Mesenchymal stem cell (in vitro differentiated cells and primary cell): ENCODE data around the gene ARHGAP15.

ENCODE experiments used
- DNase-seq: peaks from one replicate; pipeline ENCODE4 v3.0.0-alpha.2; 2013
- H2AFZ ChIP-seq: one replicate; pipeline ENCODE4 v1.6.1; 2013; ENCODE audit warnings: low read depth, mild to moderate bottlenecking, control low read depth, inconsistent platforms, low read length, moderate library complexity
- H2AK5ac ChIP-seq: 2 replicates; pipeline ENCODE4 v1.6.1; 2013; ENCODE audit warnings: low read length, moderate library complexity, mild to moderate bottlenecking, inconsistent platforms; ENCODE audit not compliant: severe bottlenecking
- H2BK120ac ChIP-seq: one replicate; pipeline ENCODE4 v1.6.1; 2013; ENCODE audit warnings: low read depth, mild to moderate bottlenecking, inconsistent platforms, low read length, moderate library complexity
- H2BK12ac ChIP-seq, 2 experiments: one replicate each; pipeline ENCODE4 v1.6.1; 2013; ENCODE audit warnings: inconsistent platforms in 2 of 2, low read length in 2 of 2, mild to moderate bottlenecking in 2 of 2, moderate library complexity in 2 of 2, control low read depth in 1 of 2
- H2BK15ac ChIP-seq: one replicate; pipeline ENCODE4 v1.6.1; 2013; ENCODE audit warnings: mild to moderate bottlenecking, low read depth, inconsistent platforms; ENCODE audit not compliant: poor library complexity, severe bottlenecking
- H2BK5ac ChIP-seq: 2 replicates; pipeline ENCODE4 v1.6.1; 2013; ENCODE audit warnings: low read depth, mild to moderate bottlenecking, low read length, control low read depth, inconsistent platforms; ENCODE audit not compliant: poor library complexity, severe bottlenecking
- H3K14ac ChIP-seq, 2 experiments: one replicate each; pipeline ENCODE4 v1.6.1; 2013; ENCODE audit warnings: inconsistent platforms in 2 of 2, low read length in 2 of 2, control low read depth in 1 of 2, mild to moderate bottlenecking in 1 of 2, moderate library complexity in 1 of 2
- H3K18ac ChIP-seq, 2 experiments: one replicate each; pipeline ENCODE4 v1.6.1; 2013; ENCODE audit warnings: inconsistent platforms in 2 of 2, low read length in 2 of 2, control low read depth in 1 of 2, low read depth in 1 of 2, mild to moderate bottlenecking in 1 of 2
- H3K23ac ChIP-seq, 2 experiments: one replicate each; pipeline ENCODE4 v1.6.1; 2013; ENCODE audit warnings: inconsistent platforms in 2 of 2, low read length in 2 of 2, mild to moderate bottlenecking in 2 of 2, moderate library complexity in 2 of 2, control low read depth in 1 of 2
- H3K27ac ChIP-seq: 2 replicates; pipeline ENCODE4 v1.5.1; 2013; ENCODE audit warnings: mild to moderate bottlenecking, moderate library complexity, low read length, control low read depth, inconsistent platforms; ENCODE audit not compliant: poor library complexity, severe bottlenecking
- H3K27me3 ChIP-seq, 2 experiments: 2 replicates each; pipeline versions ENCODE4 v1.6.1 to v1.7.0; 2013; ENCODE audit warnings: low read length in 2 of 2, mild to moderate bottlenecking in 2 of 2, moderate library complexity in 2 of 2, control low read depth in 1 of 2, inconsistent platforms in 1 of 2; ENCODE audit not compliant: control insufficient read depth in 1 of 2, insufficient read depth in 1 of 2
- H3K36me3 ChIP-seq, 2 experiments: 2 replicates each; pipeline versions ENCODE4 v1.6.1 to v1.7.0; 2013; ENCODE audit warnings: low read length in 2 of 2, control low read depth in 1 of 2, inconsistent platforms in 1 of 2, low read depth in 1 of 2, mild to moderate bottlenecking in 1 of 2; ENCODE audit not compliant: insufficient read depth in 2 of 2, control insufficient read depth in 1 of 2
- H3K4ac ChIP-seq, 2 experiments: one replicate each; pipeline ENCODE4 v1.6.1; 2013; ENCODE audit warnings: inconsistent platforms in 2 of 2, low read length in 2 of 2, mild to moderate bottlenecking in 2 of 2, moderate library complexity in 2 of 2, control low read depth in 1 of 2, low read depth in 1 of 2
- H3K4me1 ChIP-seq: 2 replicates; pipeline ENCODE4 v1.6.1; 2013; ENCODE audit warnings: low read depth, low read length, control low read depth; ENCODE audit not compliant: control insufficient read depth, insufficient read depth
- H3K4me2 ChIP-seq: 2 replicates; pipeline ENCODE4 v1.6.1; 2013; ENCODE audit warnings: low read length, mild to moderate bottlenecking, inconsistent platforms; ENCODE audit not compliant: poor library complexity, severe bottlenecking
- H3K4me3 ChIP-seq, 2 experiments: 2 replicates each; pipeline versions ENCODE4 v1.5.1 to v1.7.0; 2013; ENCODE audit warnings: low read length in 2 of 2, mild to moderate bottlenecking in 2 of 2, control low read depth in 1 of 2, low read depth in 1 of 2; ENCODE audit not compliant: insufficient read depth in 1 of 2
- H3K79me1 ChIP-seq: replicated peaks from 2 replicates; pipeline ENCODE4 v1.6.1; 2013; ENCODE audit warnings: mild to moderate bottlenecking, control low read depth, low read length, inconsistent platforms; ENCODE audit not compliant: poor library complexity, severe bottlenecking
- H3K9ac ChIP-seq: 2 replicates; pipeline ENCODE4 v1.7.0; 2013; ENCODE audit warnings: mild to moderate bottlenecking, low read length, moderate library complexity
- H3K9me3 ChIP-seq: 2 replicates; pipeline ENCODE4 v1.7.0; 2013; ENCODE audit warnings: mild to moderate bottlenecking, low read length; ENCODE audit not compliant: control insufficient read depth
- H4K8ac ChIP-seq: one replicate; pipeline ENCODE4 v1.6.1; 2013; ENCODE audit warnings: inconsistent platforms, mild to moderate bottlenecking, low read length, moderate library complexity
- H4K91ac ChIP-seq: one replicate; pipeline ENCODE4 v1.6.1; 2013; ENCODE audit warnings: mild to moderate bottlenecking, low read length, inconsistent platforms
- WGBS: methylation state at CpG from one replicate; pipeline ENCODE4 v1.1.7; 2013; ENCODE audit warnings: mixed read lengths; 5-methylcytosine and 5-hydroxymethylcytosine counted together

Gene ARHGAP15

DNA sequence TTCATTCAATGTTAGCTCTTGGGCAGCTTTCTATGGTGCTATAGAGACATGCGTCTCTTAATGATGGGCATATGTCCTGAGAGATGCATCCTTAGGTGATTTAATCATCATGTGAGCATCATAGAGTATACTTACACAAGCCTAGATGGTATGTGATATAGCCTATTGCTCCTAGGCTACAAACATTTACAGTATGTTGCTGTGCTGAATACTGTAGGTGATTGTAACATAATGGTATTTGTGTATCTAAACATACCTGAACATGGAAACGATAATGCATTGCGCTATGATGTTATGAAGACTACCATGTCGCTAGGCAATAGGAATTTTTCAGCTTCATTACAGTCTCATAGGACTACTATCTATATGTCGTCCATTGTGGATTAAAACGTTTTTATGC lies 89.4 kb downstream of the ARHGAP15 start:
- no peak for DNase-seq
- Histone ChIP-seq H2BK5ac (no peak overlapping the region), H3K4me3 (no peak overlapping the region), H3K27ac (no peak overlapping the region), H3K4me1 (no peaks in the 10 kb centered on the region), H3K36me3 (no peaks in the 10 kb centered on the region), H2BK15ac (no peak overlapping the region), H4K91ac (no peak overlapping the region), H2AFZ (no peak overlapping the region), H3K4ac (no peak overlapping the region), H2BK12ac (no peak overlapping the region), H3K23ac (no peak overlapping the region), H3K4me2 (no peak overlapping the region), H3K14ac (no peak overlapping the region), H3K9me3 (no peaks in the 10 kb centered on the region), H3K79me1 (no peaks in the 10 kb centered on the region), H3K18ac (no peak overlapping the region), H3K9ac (no peak overlapping the region), H2AK5ac (no peak overlapping the region), H4K8ac (no peak overlapping the region), H3K27me3 (no peaks in the 10 kb centered on the region), H2BK120ac (no peak overlapping the region)
- WGBS: 90% methylated on average over 6 of the region's 6 CpGs

DNA sequence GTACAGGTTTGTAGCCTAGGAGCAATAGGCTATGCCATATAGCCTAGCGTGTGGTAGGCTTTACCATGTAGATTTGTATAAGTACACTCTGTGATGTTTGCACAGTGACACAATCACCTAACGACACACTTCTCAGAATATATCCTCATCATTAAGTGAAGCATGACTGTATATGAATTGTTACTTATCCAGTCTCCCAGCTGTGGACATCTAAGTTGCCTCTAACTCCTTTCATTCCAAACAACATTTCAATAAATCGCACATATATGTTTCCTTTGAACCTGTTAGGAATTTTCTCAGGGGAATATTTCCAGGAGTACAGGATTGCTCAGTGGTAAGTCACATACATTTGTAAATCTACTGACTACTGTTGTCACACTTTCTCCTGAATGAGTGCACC lies 90.0 kb downstream of the ARHGAP15 start:
- Histone ChIP-seq H3K9ac (no peak overlapping the region), H3K79me1 (no peaks in the 10 kb centered on the region), H2BK5ac (no peak overlapping the region), H2BK12ac (no peak overlapping the region), H3K14ac (no peak overlapping the region), H3K9me3 (no peaks in the 10 kb centered on the region), H3K4me2 (no peak overlapping the region), H2AFZ (no peak overlapping the region), H4K8ac (no peak overlapping the region), H3K36me3 (no peaks in the 10 kb centered on the region), H4K91ac (no peak overlapping the region), H3K4ac (no peak overlapping the region), H3K27ac (no peak overlapping the region), H3K23ac (no peak overlapping the region), H3K27me3 (no peaks in the 10 kb centered on the region), H2BK120ac (no peak overlapping the region), H2BK15ac (no peak overlapping the region), H2AK5ac (no peak overlapping the region), H3K18ac (no peak overlapping the region), H3K4me1 (no peaks in the 10 kb centered on the region), H3K4me3 (no peak overlapping the region)
- no peak for DNase-seq
- 100% methylated on average over 2 of the region's 3 CpGs for WGBS

DNA sequence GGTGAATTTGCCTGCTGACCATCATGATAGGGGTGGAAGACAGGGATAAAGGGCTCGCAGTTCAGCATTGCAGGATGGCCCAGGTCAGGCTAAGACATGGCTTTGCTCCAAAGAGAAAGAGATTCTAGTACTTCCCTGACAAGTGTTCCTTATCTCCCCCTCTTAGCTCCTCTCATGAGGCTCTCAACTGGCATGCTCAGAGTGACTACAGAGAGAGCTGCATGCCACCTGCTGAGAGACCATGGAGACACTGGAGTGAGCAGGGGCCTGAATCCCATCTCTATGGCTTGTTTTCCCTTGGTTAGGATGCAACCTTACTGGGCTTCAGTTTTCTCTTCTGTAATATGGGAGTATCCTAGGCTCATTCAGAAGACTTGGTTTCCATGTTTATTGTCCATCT lies 94.3 kb downstream of the ARHGAP15 start:
- Histone ChIP-seq H3K79me1 (no peaks in the 10 kb centered on the region), H3K4ac (no peak overlapping the region), H2BK12ac (no peak overlapping the region), H3K9ac (no peak overlapping the region), H4K91ac (no peak overlapping the region), H2AK5ac (no peak overlapping the region), H3K9me3 (no peaks in the 10 kb centered on the region), H2BK120ac (no peak overlapping the region), H3K18ac (no peak overlapping the region), H3K4me2 (no peak overlapping the region), H3K27me3 (no peaks in the 10 kb centered on the region), H2BK15ac (peak overlapping the region; percentile 67), H3K27ac (no peak overlapping the region), H3K4me1 (no peaks in the 10 kb centered on the region), H2BK5ac (no peak overlapping the region), H2AFZ (no peak overlapping the region), H3K14ac (no peak overlapping the region), H3K4me3 (no peak overlapping the region), H3K23ac (no peak overlapping the region), H4K8ac (no peak overlapping the region), H3K36me3 (no peaks in the 10 kb centered on the region)
- 67% methylated on average over 1 of the region's 1 CpG for WGBS
- no peak for DNase-seq

DNA sequence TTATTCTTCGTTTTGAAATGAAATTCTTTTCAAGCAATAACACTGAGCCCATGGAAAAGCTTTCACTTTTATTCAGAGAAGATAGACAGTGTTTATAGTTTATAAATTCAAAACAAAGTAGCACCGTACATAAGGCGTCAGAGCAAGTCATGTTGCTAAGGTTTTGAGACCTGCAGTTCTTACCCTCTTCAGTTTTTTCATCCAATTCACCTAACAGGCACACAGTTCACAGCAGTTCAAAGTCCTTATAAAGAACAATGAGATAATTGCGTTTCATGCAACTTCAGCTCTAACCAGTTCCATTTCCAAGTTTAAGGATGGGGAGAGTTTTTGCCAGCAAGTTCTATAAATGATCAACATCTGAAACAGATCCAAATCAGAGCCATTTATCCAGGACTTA lies 96.7 kb downstream of the ARHGAP15 start:
- no peak overlapping the region for H2BK15ac ChIP-seq

More for the DNA sequence above, 96.7 kb downstream of the ARHGAP15 start:
- no peak overlapping the region for H4K91ac ChIP-seq
- H2AFZ ChIP-seq: no peak overlapping the region
- no peak overlapping the region for H3K14ac ChIP-seq
- no peak overlapping the region for H3K18ac ChIP-seq
- no peaks in the 10 kb centered on the region for H3K9me3 ChIP-seq
- H2BK5ac ChIP-seq: no peak overlapping the region
- no peak overlapping the region for H3K9ac ChIP-seq
- WGBS: 94% methylated on average over 2 of the region's 4 CpGs
- H2AK5ac ChIP-seq: no peak overlapping the region
- DNase-seq: no peak
- no peaks in the 10 kb centered on the region for H3K36me3 ChIP-seq
- H3K27ac ChIP-seq: no peak overlapping the region
- H3K4ac ChIP-seq: no peak overlapping the region
- no peak overlapping the region for H2BK120ac ChIP-seq
- H3K4me2 ChIP-seq: no peak overlapping the region
- H3K23ac ChIP-seq: no peak overlapping the region
- H4K8ac ChIP-seq: no peak overlapping the region
- H3K4me1 ChIP-seq: no peaks in the 10 kb centered on the region
- no peaks in the 10 kb centered on the region for H3K27me3 ChIP-seq
- H2BK12ac ChIP-seq: no peak overlapping the region
- H3K79me1 ChIP-seq: no peaks in the 10 kb centered on the region
- no peak overlapping the region for H3K4me3 ChIP-seq
